ENCODE results near the gene WAC. TPM values are rescaled to one million over a fixed set of nuclear protein-coding genes. Genes with fewer than 3 reads are reported as not detected.

The WAC gene
- total and polyA plus RNA-seq, 2 of the 13 experiments (the other 11 are each of a cell fraction or from before 2014, with no cell fraction given) = 69.1 to 96.2 TPM

DNA sequence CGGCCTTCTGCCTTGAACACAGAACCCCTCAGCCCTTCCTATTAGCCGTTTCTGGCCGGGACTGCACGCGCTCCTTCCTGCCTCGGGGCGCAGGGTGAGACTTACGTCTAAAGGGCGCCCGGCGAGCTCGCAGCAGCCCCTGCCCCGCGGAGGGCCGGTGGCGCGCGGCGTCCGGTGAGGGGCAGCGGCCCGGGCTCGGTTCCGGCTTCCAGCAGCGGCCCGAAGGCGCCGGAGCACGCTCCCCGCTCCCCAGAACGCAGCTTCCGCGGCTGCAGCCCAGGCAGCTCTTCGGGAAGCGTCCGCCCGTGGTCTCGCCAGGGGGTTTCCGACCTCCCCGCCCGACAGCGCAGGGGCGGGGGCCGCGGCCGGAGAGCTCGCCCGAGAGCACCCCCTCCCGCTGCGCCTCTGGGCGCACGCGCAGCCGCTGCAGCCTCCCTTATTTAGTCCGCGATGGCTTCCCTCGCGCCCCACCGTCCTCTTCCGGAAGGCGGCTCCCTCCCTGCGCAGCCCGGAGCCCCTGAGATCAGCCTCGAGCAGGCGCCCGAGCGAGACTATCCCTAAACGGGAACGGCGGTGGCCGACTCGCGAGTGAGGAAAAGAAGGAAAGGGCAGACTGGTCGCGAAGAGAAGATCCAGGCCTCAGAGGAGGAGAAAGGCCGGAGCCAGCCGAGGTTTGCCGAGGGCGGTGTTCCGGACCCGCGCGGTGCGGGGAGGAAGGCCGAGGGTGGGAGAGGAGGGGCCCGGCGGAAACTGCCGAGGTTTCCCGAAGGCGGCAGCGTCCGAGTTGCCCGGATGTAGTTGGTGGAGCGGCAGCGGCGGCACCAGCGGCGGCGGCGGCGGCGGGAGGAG lies at the start of gene WAC (continued):
- TF ChIP-seq ZBTB40 (IDR thresholded peaks at IDR 0.05) (no peak), ZBTB40 (CRISPR knock-in tag; IDR thresholded peaks at IDR 0.05) (peak; percentile 59; the same call in 1 of the 2 replicates), AKNA (CRISPR knock-in tag; IDR thresholded peaks at IDR 0.05; ENCODE audit: borderline replicate concordance) (no peak; the same call in 1 of the 2 replicates), ZNF292 (CRISPR knock-in tag; IDR thresholded peaks at IDR 0.05; ENCODE audit: borderline replicate concordance, low read depth) (no peak), SNAPC5 (CRISPR knock-in tag; IDR thresholded peaks at IDR 0.05; ENCODE audit: borderline replicate concordance) (no peak), USF2 (IDR thresholded peaks at IDR 0.05; ENCODE audit: low read depth, low read length) (no peak), USF2 (CRISPR knock-in tag; IDR thresholded peaks at IDR 0.05; ENCODE audit: borderline replicate concordance) (no peak; the same call in 1 of the 2 replicates), ZBTB8A (CRISPR knock-in tag; IDR thresholded peaks at IDR 0.05; ENCODE audit: borderline replicate concordance, low read depth) (no peak), SNAI1 (CRISPR knock-in tag; IDR thresholded peaks at IDR 0.05; ENCODE audit: borderline replicate concordance) (0 out of 2 replicates have a peak, but pooled peaks have one; percentile 40), BCL6 (CRISPR knock-in tag; IDR thresholded peaks at IDR 0.05) (no peak)
